IMR-90 (cell line): Measurements from ENCODE around the gene BRF1. TPM values are rescaled to one million over a fixed set of nuclear protein-coding genes. Genes with fewer than 3 reads are reported as not detected.

Experiments used
- ATAC-seq: fragments of 200-7000 bp; cut with Tn5 transposase; 2 replicates; pipeline ENCODE4 v1.9.1; 2020; ENCODE audit warnings: low read depth, mild to moderate bottlenecking, moderate library complexity
- BruUV-seq: library from RNA; stranded (reverse); fragments of 400-500 nt; replicated peaks from 2 replicates; lab custom pipeline; 2021; lab: Mats Ljungman, UMichigan
- CTCF ChIA-PET: fragments of 300-600 bp; formaldehyde crosslinking; extraction: SDS; loops from one replicate; lab custom pipeline; 2021; ENCODE audit warnings: antibody characterized with exemption; lab: Yijun Ruan, JAX
- POLR2A ChIA-PET: fragments of 300-600 bp; sonication (Branson Sonifier 250); formaldehyde crosslinking; loops from one replicate; lab custom pipeline; 2022; ENCODE audit warnings: antibody characterized with exemption; ENCODE audit not compliant: unreplicated experiment; lab: Charles Lee
- DNase-seq: peaks from one replicate; pipeline ENCODE4 v3.0.0; 2013
- H2AFZ ChIP-seq: replicated peaks from 2 replicates; pipeline ENCODE3; 2013; ENCODE audit warnings: low read length, mild to moderate bottlenecking; ENCODE audit not compliant: poor library complexity
- H2AK5ac ChIP-seq: 2 replicates; pipeline ENCODE4 v1.6.1; 2013; ENCODE audit warnings: low read depth, low read length, inconsistent platforms
- H2AK9ac ChIP-seq: replicated peaks from 2 replicates; pipeline ENCODE3; 2013; ENCODE audit warnings: mild to moderate bottlenecking, low read depth, low read length, moderate library complexity; ENCODE audit not compliant: poor library complexity
- H2BK120ac ChIP-seq: 2 replicates; pipeline ENCODE4 v1.6.1; 2013; ENCODE audit warnings: low read depth, low read length, inconsistent platforms
- H2BK15ac ChIP-seq: 3 replicates; pipeline ENCODE4 v1.6.1; 2013; ENCODE audit warnings: low read depth, low read length, inconsistent platforms
- H2BK20ac ChIP-seq: 2 replicates; pipeline ENCODE4 v1.6.1; 2013; ENCODE audit warnings: low read depth, mild to moderate bottlenecking, inconsistent platforms, low read length, moderate library complexity
- H2BK5ac ChIP-seq: 2 replicates; pipeline ENCODE4 v1.6.1; 2013; ENCODE audit warnings: mild to moderate bottlenecking, low read depth, low read length, inconsistent platforms; ENCODE audit not compliant: poor library complexity, severe bottlenecking
- H3K14ac ChIP-seq: replicated peaks from 2 replicates; pipeline ENCODE4 v1.6.1; 2013; ENCODE audit warnings: low read depth, low read length, inconsistent platforms
- H3K18ac ChIP-seq: 2 replicates; pipeline ENCODE4 v1.6.1; 2013; ENCODE audit warnings: low read depth, low read length, control low read depth
- H3K23ac ChIP-seq: 2 replicates; pipeline ENCODE4 v1.6.1; 2013; ENCODE audit warnings: low read depth, low read length, inconsistent platforms
- H3K27ac ChIP-seq: 2 replicates; pipeline ENCODE4 v1.5.1; 2013; ENCODE audit warnings: mild to moderate bottlenecking, control low read depth, low read length; ENCODE audit not compliant: insufficient read depth
- H3K27me3 ChIP-seq: 2 replicates; pipeline ENCODE4 v1.6.1; 2013; ENCODE audit warnings: low read length; ENCODE audit not compliant: control insufficient read depth, insufficient read depth
- H3K36me3 ChIP-seq: 2 replicates; pipeline ENCODE4 v1.6.1; 2013; ENCODE audit warnings: low read length, mixed read lengths; ENCODE audit not compliant: control insufficient read depth, insufficient read depth
- H3K4ac ChIP-seq: 2 replicates; pipeline ENCODE4 v1.6.1; 2013; ENCODE audit warnings: low read depth, low read length, inconsistent platforms
- H3K4me1 ChIP-seq: 2 replicates; pipeline ENCODE4 v1.6.1; 2013; ENCODE audit warnings: low read length, mixed read lengths; ENCODE audit not compliant: control insufficient read depth, insufficient read depth
- H3K4me2 ChIP-seq: 2 replicates; pipeline ENCODE4 v1.6.1; 2013; ENCODE audit warnings: low read depth, mild to moderate bottlenecking, control low read depth, low read length, moderate library complexity
- H3K4me3 ChIP-seq: 2 replicates; pipeline ENCODE4 v1.5.1; 2013; ENCODE audit warnings: low read depth, mild to moderate bottlenecking, control low read depth, low read length, moderate library complexity; ENCODE audit not compliant: insufficient read depth
- H3K56ac ChIP-seq: 2 replicates; pipeline ENCODE4 v1.6.1; 2013; ENCODE audit warnings: low read length, inconsistent platforms; ENCODE audit not compliant: insufficient read depth; ENCODE audit errors: extremely low read depth
- H3K79me1 ChIP-seq, 2 experiments: 2 replicates each; pipeline ENCODE4 v1.6.1; 2013; ENCODE audit warnings: low read length in 2 of 2, inconsistent platforms in 1 of 2, low read depth in 1 of 2
- H3K9ac ChIP-seq: 2 replicates; pipeline ENCODE4 v1.6.1; 2013; ENCODE audit warnings: low read depth, low read length, control low read depth
- H3K9me1 ChIP-seq: 2 replicates; pipeline ENCODE4 v1.6.1; 2013; ENCODE audit warnings: low read length, inconsistent platforms; ENCODE audit not compliant: insufficient read depth
- H3K9me3 ChIP-seq: 2 replicates; pipeline ENCODE4 v1.6.1; 2013; ENCODE audit warnings: low read length; ENCODE audit not compliant: control insufficient read depth, insufficient read depth
- H4K20me1 ChIP-seq: 2 replicates; pipeline ENCODE4 v1.6.1; 2013; ENCODE audit warnings: low read length, inconsistent platforms; ENCODE audit not compliant: insufficient read depth
- H4K5ac ChIP-seq: 2 replicates; pipeline ENCODE4 v1.6.1; 2013; ENCODE audit warnings: mild to moderate bottlenecking, low read depth, low read length, control low read depth
- H4K8ac ChIP-seq, 2 experiments: 2 replicates each; pipeline ENCODE4 v1.6.1; 2013; ENCODE audit warnings: low read depth in 2 of 2, low read length in 2 of 2, control low read depth in 1 of 2, inconsistent platforms in 1 of 2
- H4K91ac ChIP-seq: 2 replicates; pipeline ENCODE4 v1.6.1; 2013; ENCODE audit warnings: low read depth, low read length, inconsistent platforms; ENCODE audit not compliant: insufficient read depth
- CHD1 ChIP-seq: IDR thresholded peaks from 2 replicates; pipeline ENCODE4 v1.6.1; 2012; ENCODE audit warnings: low read depth, low read length, improper control_type of control experiment
- FOS ChIP-seq: fragments of 150-350 bp; IDR thresholded peaks from 2 replicates; pipeline ENCODE4 v1.6.1; 2016; ENCODE audit warnings: low read depth, low read length
- MAFK ChIP-seq: IDR thresholded peaks from 2 replicates; pipeline ENCODE4 v1.6.1; 2012; ENCODE audit warnings: low read depth, low read length, improper control_type of control experiment
- RFX5 ChIP-seq: IDR thresholded peaks from 2 replicates; pipeline ENCODE4 v1.8.0; 2012; ENCODE audit warnings: low read depth, mild to moderate bottlenecking, low read length, moderate library complexity
- WGBS, 2 experiments: methylation state at CpG; one replicate each; pipeline versions ENCODE4 v1.1.5 to v1.1.7; 2013; ENCODE audit warnings: missing lambda C conversion rate in 2 of 2; ENCODE audit not compliant: insufficient read length in 1 of 2; ENCODE audit errors: extremely low coverage in 2 of 2; 5-methylcytosine and 5-hydroxymethylcytosine counted together
- dilution Hi-C: fragments of 300-500 bp; cut with HindIII; formaldehyde crosslinking; loops from one replicate; pipeline ENCODE4 v1.14.3; 2018; ENCODE audit warnings: low sequenced_read_pairs; ENCODE audit not compliant: unreplicated experiment
- in situ Hi-C: fragments of 300-500 bp; cut with MboI; formaldehyde crosslinking; loops from 3 replicates; pipeline ENCODE4 v1.14.3; 2019; ENCODE audit warnings: low sequenced_read_pairs, inconsistent platforms, mixed read lengths
- intact Hi-C: fragments of 100-400 bp; cut with micrococcal nuclease; formaldehyde crosslinking; loops from 2 replicates; pipeline ENCODE4 v1.10.0; 2022
- polyA plus RNA-seq, 3 experiments: library from polyadenylated mRNA; depleted of rRNA; stranded (reverse); fragments of >200 nt; gene quantifications; 2 replicates each; pipeline ENCODE4 v1.2.3, GENCODE V29; 2012; ENCODE audit warnings: low replicate concordance in 1 of 3
- total RNA-seq: library from RNA; depleted of rRNA; stranded (reverse); fragments of >200 nt; gene quantifications from 2 replicates; pipeline ENCODE4 v1.2.3, GENCODE V29; 2012

BRF1 gene
- total and polyA plus RNA-seq, 2 of the 4 experiments (the other 2 are of a cell fraction): 12.4 to 16.7 TPM

DNA sequence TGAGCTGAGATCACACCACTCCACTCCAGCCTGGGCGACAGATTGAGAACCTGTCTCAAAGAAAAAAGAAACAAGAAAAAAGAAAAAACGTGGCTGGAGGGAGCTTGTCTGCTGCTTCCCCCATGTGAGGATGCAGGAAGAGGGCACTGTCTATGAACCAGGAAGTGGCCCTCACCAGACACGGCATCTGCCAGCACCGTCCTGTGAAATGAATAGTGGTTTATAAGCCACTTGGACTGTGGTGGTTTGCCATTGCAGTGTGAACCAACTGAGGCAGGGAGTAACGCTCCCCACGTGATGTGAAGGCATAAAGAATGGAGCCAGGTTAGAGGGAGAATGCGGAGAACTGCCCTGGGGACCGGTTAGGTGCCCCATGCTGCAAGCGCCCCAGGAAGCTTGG, 4.5 kb upstream of the BRF1 start:
- dilution Hi-C loops (no loop called here), in situ Hi-C loops (no loop called here), intact Hi-C loops (no loop called here)
- no peaks in the 10 kb centered on the region for H3K27me3 ChIP-seq
- no peak overlapping the region for H2AK9ac ChIP-seq
- TF ChIP-seq CHD1 (no peak), FOS (no peak), RFX5 (no peak), MAFK (no peak)
- ChIA-PET CTCF (no interaction called here), POLR2A (no interaction called here)
- H4K20me1 ChIP-seq: peaks cover 3% of the 10 kb centered on the region
- no peaks in the 10 kb centered on the region for H3K36me3 ChIP-seq
- H2AK5ac ChIP-seq: no peak overlapping the region
- no TSS peak for BruUV-seq
- H2AFZ ChIP-seq: no peak overlapping the region
- no peak overlapping the region for H2BK120ac ChIP-seq
- no peak overlapping the region for H4K8ac ChIP-seq
- no peak overlapping the region for H3K14ac ChIP-seq
- H2BK20ac ChIP-seq: no peak overlapping the region
- 86% methylated on average over 1 of the region's 9 CpGs; no CpG with 5 or more reads in 1 of the 2 experiments for WGBS, 2 experiments
- H3K4me2 ChIP-seq: no peak overlapping the region
- peaks cover 0 to 6% of the 10 kb centered on the region in 2 experiments for H3K79me1 ChIP-seq
- no peaks in the 10 kb centered on the region for H3K9me3 ChIP-seq
- no peak for ATAC-seq
- no peaks in the 10 kb centered on the region for H3K4me1 ChIP-seq
- no peak for DNase-seq
- H4K91ac ChIP-seq: no peak overlapping the region
- H3K4me3 ChIP-seq: no peak overlapping the region
- H2BK15ac ChIP-seq: no peak overlapping the region
- no peak overlapping the region for H3K9ac ChIP-seq
- H3K27ac ChIP-seq: no peak overlapping the region
- no peak overlapping the region for H4K5ac ChIP-seq
- H3K23ac ChIP-seq: no peak overlapping the region
- H3K18ac ChIP-seq: no peak overlapping the region
- no peak overlapping the region for H2BK5ac ChIP-seq
- H3K4ac ChIP-seq: no peak overlapping the region
- H3K56ac ChIP-seq: no peak overlapping the region
- H3K9me1 ChIP-seq: peaks cover 4% of the 10 kb centered on the region; the same call in 1 of the 2 replicates
